ENCODE measurements around the gene ZBTB7C. TPM values are rescaled to one million over a fixed set of nuclear protein-coding genes. Genes with fewer than 3 reads are reported as not detected.
A peak's percentile ranks its signal among the peaks of the same experiment; 100 is the strongest.

ZBTB7C gene
- total and polyA plus RNA-seq, 2 of the 8 experiments (the other 6 are each of a cell fraction or from before 2014, with no cell fraction given) = 0.15 to 0.45 TPM

GRCh38 chr18:48367557-48367956 lies 41.6 kb downstream of the ZBTB7C start:
- no peak overlapping the region for H3K56ac ChIP-seq (replicated peaks; ENCODE audit: insufficient read length, low read depth, low read length)
- no peak overlapping the region for H4K5ac ChIP-seq (ENCODE audit: insufficient read length, low read depth, low read length)
- H3K9ac ChIP-seq (replicated peaks in 1 of 4; ENCODE audit: extremely low read depth in 1 of 4, low read depth in 3 of 4, low read length in 3 of 4) = no peak overlapping the region
- H3K4me3 ChIP-seq (ENCODE audit: extremely low read depth in 1 of 4, insufficient read depth in 2 of 4, low read depth in 3 of 4, low read length in 4 of 4) = no peak overlapping the region
- H3K4ac ChIP-seq (replicated peaks; ENCODE audit: insufficient read length, low read depth, low read length) = no peak overlapping the region
- peaks cover 0 to 10% of the 10 kb centered on the region in 2 experiments; a peak in 1 of 4 replicates for H3K9me3 ChIP-seq (ENCODE audit: insufficient read depth in 2 of 2, low read depth in 1 of 2, low read length in 1 of 2)
- no peak overlapping the region for H3K14ac ChIP-seq (ENCODE audit: insufficient read length)
- H4K91ac ChIP-seq (replicated peaks; ENCODE audit: insufficient read length, low read length) = no peak overlapping the region
- no peak overlapping the region for H2BK20ac ChIP-seq (ENCODE audit: low read length)
- no peaks in the 10 kb centered on the region for H4K20me1 ChIP-seq (replicated peaks in 1 of 2; ENCODE audit: control insufficient read depth in 1 of 2, insufficient read depth in 2 of 2, low read length in 2 of 2)
- no peaks in the 10 kb centered on the region for H3K79me2 ChIP-seq (ENCODE audit: control insufficient read depth in 1 of 2, insufficient read depth in 2 of 2, low read length in 2 of 2)
- WGBS, 2 experiments (ENCODE audit: extremely low coverage in 1 of 2, insufficient coverage in 1 of 2, insufficient read length in 1 of 2, insufficient replicate concordance in 2 of 2, low coverage in 1 of 2, low lambda C conversion rate in 2 of 2, missing lambda C conversion rate in 1 of 2) = 62% methylated on average over 4 of the region's 4 CpGs; no CpG with 5 or more reads in 1 of the 2 experiments
- H3K27me3 ChIP-seq (replicated peaks in 1 of 4; ENCODE audit: control insufficient read depth in 3 of 4, extremely low read depth in 1 of 4, insufficient read depth in 3 of 4, low read length in 3 of 4) = no peaks in the 10 kb centered on the region; a peak in 1 of 7 replicates
- H4K8ac ChIP-seq (ENCODE audit: extremely low read depth, insufficient read depth, low read length) = no peak overlapping the region
- H3K36me3 ChIP-seq (ENCODE audit: control insufficient read depth in 2 of 4, insufficient read depth in 4 of 4, low read length in 3 of 4) = no peaks in the 10 kb centered on the region
- no peak overlapping the region for H2BK15ac ChIP-seq (ENCODE audit: low read length)
- H3K18ac ChIP-seq (ENCODE audit: extremely low read depth, low read length) = no peak overlapping the region
- peaks cover 0 to 5% (median under 1%) of the 10 kb centered on the region in 4 experiments; a peak in 5 of 7 replicates for H3K4me1 ChIP-seq (replicated peaks in 1 of 4; ENCODE audit: control insufficient read depth in 3 of 4, insufficient read depth in 4 of 4, low read length in 3 of 4)
- H3K79me1 ChIP-seq (ENCODE audit: low read depth, low read length) = no peaks in the 10 kb centered on the region
- H3K27ac ChIP-seq (ENCODE audit: low read depth, low read length) = no peak overlapping the region
- ChIA-PET CTCF (ENCODE audit: partially characterized antibody) (interaction anchor here (0.9 kb wide), 1 partner anchor 72 kb away, joined by 3 read pairs; no protein-coding TSS in a partner anchor), POLR2A (ENCODE audit: partially characterized antibody) (no interaction called here)
- H3K23me2 ChIP-seq (ENCODE audit: low read depth, low read length) = no peaks in the 10 kb centered on the region
- H2BK12ac ChIP-seq (ENCODE audit: low read depth, low read length) = 0 out of 2 replicates have a peak overlapping the region, but pooled peaks have one; percentile 17
- no peak overlapping the region for H2AFZ ChIP-seq (ENCODE audit: low read length)
- H3K4me2 ChIP-seq (ENCODE audit: insufficient read depth in 1 of 2, low read depth in 2 of 2, low read length in 2 of 2) = no peak overlapping the region
- FAIRE-seq = no peak
- no peak overlapping the region for H2BK120ac ChIP-seq (replicated peaks; ENCODE audit: low read depth, low read length)
- DNase-seq (ENCODE audit: low read depth in 1 of 2, low spot score in 2 of 2) = no peak
- H3K23ac ChIP-seq (ENCODE audit: insufficient read length) = no peak overlapping the region
- no peak overlapping the region for H2BK5ac ChIP-seq (ENCODE audit: low read depth, low read length)
- H2AK5ac ChIP-seq (ENCODE audit: low read depth, low read length) = no peak overlapping the region
- no peak for TF ChIP-seq JUN (IDR thresholded peaks at IDR 0.05; ENCODE audit: low read depth, low read length)
- no peak for TF ChIP-seq SP1 (IDR thresholded peaks at IDR 0.05; ENCODE audit: low read depth, low read length)
- TF ChIP-seq CTCF (IDR thresholded peaks at IDR 0.05; ENCODE audit: control extremely low read depth in 1 of 3, insufficient read depth in 1 of 3, low read depth in 1 of 3, low read length in 3 of 3) = no peak
- TF ChIP-seq RFX5 (IDR thresholded peaks at IDR 0.05; ENCODE audit: borderline replicate concordance, low read depth, low read length) = no peak
- no peak for TF ChIP-seq KDM5A (IDR thresholded peaks at IDR 0.05; ENCODE audit: low read length)
- TF ChIP-seq ATF2 (IDR thresholded peaks at IDR 0.05; ENCODE audit: low read length) = no peak
- TF ChIP-seq MAFK (IDR thresholded peaks at IDR 0.05; ENCODE audit: low read depth, low read length) = no peak
- no peak for TF ChIP-seq CBX5 (IDR thresholded peaks at IDR 0.05; ENCODE audit: low read depth, low read length)
- no peak for TF ChIP-seq CHD1 (IDR thresholded peaks at IDR 0.05; ENCODE audit: low read depth, low read length)
- no peak for TF ChIP-seq BACH1 (IDR thresholded peaks at IDR 0.05; ENCODE audit: low read length)
- TF ChIP-seq HDAC6 (IDR thresholded peaks at IDR 0.05; ENCODE audit: low read depth, low read length) = no peak
